Measurements from ENCODE around the gene SLC25A19.

DNA sequence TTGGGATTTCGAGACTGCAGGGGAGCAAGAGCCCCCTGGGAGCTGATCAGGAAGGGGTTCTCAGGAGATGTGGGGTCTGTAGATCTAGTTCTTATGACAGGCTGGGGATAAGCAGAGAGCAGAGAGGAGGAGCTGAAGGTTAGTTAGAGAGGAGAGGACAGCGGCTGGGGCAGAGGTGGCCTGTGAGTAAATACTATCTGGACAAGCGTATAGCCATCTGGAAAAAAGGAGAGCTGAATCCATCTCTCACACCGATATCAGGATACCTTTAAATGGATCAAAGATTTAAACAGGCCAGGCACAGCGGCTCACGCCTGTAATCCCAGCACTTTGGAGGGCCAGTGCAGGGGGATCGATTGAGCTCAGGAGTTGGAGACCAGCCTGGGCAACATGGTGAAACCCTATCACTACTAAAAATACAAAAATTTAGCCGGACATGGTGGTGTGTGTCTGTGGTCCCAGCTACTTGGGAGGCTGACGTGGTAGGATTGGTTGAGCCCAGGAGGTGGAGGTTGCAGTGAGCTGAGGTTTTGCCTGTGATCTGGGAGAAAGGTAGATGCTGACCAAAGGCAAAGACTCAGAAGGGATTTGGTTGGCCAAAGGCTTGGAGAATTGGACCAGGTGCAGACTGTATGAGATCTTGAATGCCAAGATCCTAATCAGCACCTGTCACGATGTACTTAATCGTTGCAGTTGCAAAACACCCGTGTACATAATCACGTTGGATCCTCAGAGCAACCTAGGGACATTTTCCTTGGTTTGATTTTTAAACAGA, 18.9 kb upstream of the SLC25A19 start:
- TF ChIP-seq POLR2A (IDR thresholded peaks at IDR 0.05): no peak
- TF ChIP-seq, protein P1, sequence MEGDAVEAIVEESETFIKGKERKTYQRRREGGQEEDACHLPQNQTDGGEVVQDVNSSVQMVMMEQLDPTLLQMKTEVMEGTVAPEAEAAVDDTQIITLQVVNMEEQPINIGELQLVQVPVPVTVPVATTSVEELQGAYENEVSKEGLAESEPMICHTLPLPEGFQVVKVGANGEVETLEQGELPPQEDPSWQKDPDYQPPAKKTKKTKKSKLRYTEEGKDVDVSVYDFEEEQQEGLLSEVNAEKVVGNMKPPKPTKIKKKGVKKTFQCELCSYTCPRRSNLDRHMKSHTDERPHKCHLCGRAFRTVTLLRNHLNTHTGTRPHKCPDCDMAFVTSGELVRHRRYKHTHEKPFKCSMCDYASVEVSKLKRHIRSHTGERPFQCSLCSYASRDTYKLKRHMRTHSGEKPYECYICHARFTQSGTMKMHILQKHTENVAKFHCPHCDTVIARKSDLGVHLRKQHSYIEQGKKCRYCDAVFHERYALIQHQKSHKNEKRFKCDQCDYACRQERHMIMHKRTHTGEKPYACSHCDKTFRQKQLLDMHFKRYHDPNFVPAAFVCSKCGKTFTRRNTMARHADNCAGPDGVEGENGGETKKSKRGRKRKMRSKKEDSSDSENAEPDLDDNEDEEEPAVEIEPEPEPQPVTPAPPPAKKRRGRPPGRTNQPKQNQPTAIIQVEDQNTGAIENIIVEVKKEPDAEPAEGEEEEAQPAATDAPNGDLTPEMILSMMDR (IDR thresholded peaks at IDR 0.05): no peak
- no peak for TF ChIP-seq EP300 (IDR thresholded peaks at IDR 0.05)
- TF ChIP-seq POLR2AphosphoS5 (IDR thresholded peaks at IDR 0.05): no peak
